H1 (cell line): Measurements from ENCODE around the gene ZDHHC16. TPM values are rescaled to one million over a fixed set of nuclear protein-coding genes. Genes with fewer than 3 reads are reported as not detected.

Source experiments
- CTCF ChIA-PET: fragments of 300-600 bp; sonication (Branson Sonifier 250); formaldehyde crosslinking; loops from one replicate; lab custom pipeline; 2021; ENCODE audit not compliant: partially characterized antibody; lab: Charles Lee
- POLR2A ChIA-PET: fragments of 300-600 bp; sonication (Branson Sonifier 250); formaldehyde crosslinking; loops from one replicate; lab custom pipeline; 2021; ENCODE audit warnings: inconsistent platforms; ENCODE audit not compliant: partially characterized antibody; lab: Charles Lee
- DNase-seq, 2 experiments: peaks; one replicate each; pipeline versions ENCODE4 v3.0.0 to v3.0.0-alpha.2; 2010 to 2022; ENCODE audit warnings: low spot score in 2 of 2, low read depth in 1 of 2, mixed read lengths in 1 of 2
- FAIRE-seq: peaks from 2 replicates; lab custom pipeline; 2011; peaks lifted over from hg19 to GRCh38; lab: Jason Lieb, UNC
- H2AFZ ChIP-seq: 2 replicates; pipeline ENCODE4 v1.8.1; 2012; ENCODE audit warnings: low read length, inconsistent platforms
- H2AK5ac ChIP-seq: 2 replicates; pipeline ENCODE4 v1.6.1; 2013; ENCODE audit warnings: low read depth, low read length
- H2BK120ac ChIP-seq: replicated peaks from 2 replicates; pipeline ENCODE3; 2013; ENCODE audit warnings: low read depth, low read length, inconsistent platforms
- H2BK12ac ChIP-seq: 2 replicates; pipeline ENCODE4 v1.6.1; 2013; ENCODE audit warnings: low read depth, low read length
- H2BK15ac ChIP-seq: 2 replicates; pipeline ENCODE4 v1.6.1; 2013; ENCODE audit warnings: low read length
- H2BK20ac ChIP-seq: 2 replicates; pipeline ENCODE4 v1.6.1; 2013; ENCODE audit warnings: low read length
- H2BK5ac ChIP-seq: 2 replicates; pipeline ENCODE4 v1.6.1; 2013; ENCODE audit warnings: low read depth, low read length
- H3K14ac ChIP-seq: 2 replicates; pipeline ENCODE4 v1.6.1; 2013; ENCODE audit warnings: inconsistent platforms; ENCODE audit not compliant: insufficient read length
- H3K18ac ChIP-seq: 2 replicates; pipeline ENCODE4 v1.6.1; 2013; ENCODE audit warnings: low read length; ENCODE audit errors: extremely low read depth
- H3K23ac ChIP-seq: 2 replicates; pipeline ENCODE4 v1.6.1; 2013; ENCODE audit warnings: inconsistent platforms; ENCODE audit not compliant: insufficient read length
- H3K23me2 ChIP-seq: 2 replicates; pipeline ENCODE4 v1.6.1; 2013; ENCODE audit warnings: low read depth, low read length
- H3K27ac ChIP-seq: 2 replicates; pipeline ENCODE4 v1.6.1; 2011; ENCODE audit warnings: low read depth, low read length, inconsistent platforms
- H3K27me3 ChIP-seq, 4 experiments: replicated peaks in 1 of 4; 1 replicate in 1 of 4; 2 replicates in 3 of 4; pipeline versions ENCODE4 v1.6.1 to v1.8.1; 2011 to 2013; ENCODE audit warnings: low read length in 3 of 4, mild to moderate bottlenecking in 3 of 4, inconsistent platforms in 2 of 4, mixed read lengths in 2 of 4, moderate library complexity in 1 of 4; ENCODE audit not compliant: control insufficient read depth in 3 of 4, insufficient read depth in 3 of 4; ENCODE audit errors: extremely low read depth in 1 of 4
- H3K36me3 ChIP-seq, 4 experiments: 2 replicates each; pipeline versions ENCODE4 v1.6.1 to v1.8.1; 2011 to 2013; ENCODE audit warnings: mild to moderate bottlenecking in 4 of 4, low read length in 3 of 4, moderate library complexity in 2 of 4, control low read depth in 1 of 4, inconsistent platforms in 1 of 4; ENCODE audit not compliant: insufficient read depth in 4 of 4, control insufficient read depth in 2 of 4
- H3K4ac ChIP-seq: replicated peaks from 2 replicates; pipeline ENCODE3; 2013; ENCODE audit warnings: low read length, low read depth, mixed read lengths, inconsistent platforms; ENCODE audit not compliant: insufficient read length
- H3K4me1 ChIP-seq, 4 experiments: replicated peaks in 1 of 4; 1 replicate in 1 of 4; 2 replicates in 3 of 4; pipeline versions ENCODE4 v1.6.1 to v1.8.1; 2011 to 2013; ENCODE audit warnings: low read length in 3 of 4, inconsistent platforms in 2 of 4, mixed read lengths in 1 of 4; ENCODE audit not compliant: insufficient read depth in 4 of 4, control insufficient read depth in 3 of 4
- H3K4me2 ChIP-seq, 2 experiments: 2 replicates each; pipeline versions ENCODE4 v1.6.1 to v1.8.1; 2011 to 2013; ENCODE audit warnings: low read depth in 2 of 2, low read length in 2 of 2, control low read depth in 1 of 2, inconsistent platforms in 1 of 2, mild to moderate bottlenecking in 1 of 2; ENCODE audit not compliant: insufficient read depth in 1 of 2
- H3K4me3 ChIP-seq, 4 experiments: fragments of 200-600, 300-600 bp in 1 of 4; sonication (generic), shearing (Covaris generic), sonication (Bioruptor Twin) in 1 of 4; 2 replicates each; pipeline versions ENCODE4 v1.5.1 to v1.8.1; 2011 to 2016; ENCODE audit warnings: low read length in 4 of 4, low read depth in 3 of 4, control low read depth in 2 of 4, inconsistent platforms in 2 of 4, mild to moderate bottlenecking in 2 of 4, mixed read lengths in 1 of 4, moderate library complexity in 1 of 4; ENCODE audit not compliant: insufficient read depth in 2 of 4; ENCODE audit errors: extremely low read depth in 1 of 4
- H3K56ac ChIP-seq: replicated peaks from 2 replicates; pipeline ENCODE3; 2013; ENCODE audit warnings: low read depth, mild to moderate bottlenecking, mixed read lengths, low read length, inconsistent platforms; ENCODE audit not compliant: insufficient read length
- H3K79me1 ChIP-seq: 2 replicates; pipeline ENCODE4 v1.6.1; 2013; ENCODE audit warnings: low read depth, low read length, control low read depth
- H3K79me2 ChIP-seq, 2 experiments: 2 replicates each; pipeline versions ENCODE4 v1.6.1 to v1.8.1; 2012 to 2013; ENCODE audit warnings: low read length in 2 of 2, mild to moderate bottlenecking in 2 of 2, inconsistent platforms in 1 of 2; ENCODE audit not compliant: insufficient read depth in 2 of 2, control insufficient read depth in 1 of 2
- H3K9ac ChIP-seq, 4 experiments: replicated peaks in 1 of 4; 1 replicate in 1 of 4; 2 replicates in 3 of 4; pipeline versions ENCODE4 v1.6.1 to v1.8.1; 2011 to 2013; ENCODE audit warnings: low read depth in 3 of 4, low read length in 3 of 4, control low read depth in 2 of 4, mild to moderate bottlenecking in 2 of 4, moderate library complexity in 2 of 4, inconsistent platforms in 1 of 4; ENCODE audit errors: extremely low read depth in 1 of 4
- H3K9me3 ChIP-seq, 2 experiments: 2 replicates each; pipeline versions ENCODE4 v1.6.1 to v1.8.1; 2012 to 2013; ENCODE audit warnings: mild to moderate bottlenecking in 2 of 2, moderate library complexity in 2 of 2, control low read depth in 1 of 2, inconsistent platforms in 1 of 2, low read depth in 1 of 2, low read length in 1 of 2, mixed read lengths in 1 of 2; ENCODE audit not compliant: insufficient read depth in 2 of 2
- H4K20me1 ChIP-seq, 2 experiments: replicated peaks in 1 of 2; 2 replicates each; pipeline versions ENCODE3 to v1.8.1; 2011 to 2013; ENCODE audit warnings: inconsistent platforms in 2 of 2, low read length in 2 of 2, mild to moderate bottlenecking in 1 of 2; ENCODE audit not compliant: insufficient read depth in 2 of 2, control insufficient read depth in 1 of 2
- H4K5ac ChIP-seq: 2 replicates; pipeline ENCODE4 v1.6.1; 2013; ENCODE audit warnings: low read length, low read depth, mixed read lengths, inconsistent platforms; ENCODE audit not compliant: insufficient read length
- H4K8ac ChIP-seq: 2 replicates; pipeline ENCODE4 v1.8.0; 2013; ENCODE audit warnings: mild to moderate bottlenecking, moderate library complexity, low read length, inconsistent platforms; ENCODE audit not compliant: insufficient read depth; ENCODE audit errors: extremely low read depth
- H4K91ac ChIP-seq: replicated peaks from 2 replicates; pipeline ENCODE3; 2013; ENCODE audit warnings: low read length, mixed read lengths, inconsistent platforms; ENCODE audit not compliant: insufficient read length
- BRCA1 ChIP-seq: IDR thresholded peaks from 2 replicates; pipeline ENCODE4 v1.6.1; 2012; ENCODE audit warnings: low read depth, low read length, improper control_type of control experiment
- CTBP2 ChIP-seq: IDR thresholded peaks from 2 replicates; pipeline ENCODE4 v1.7.0; 2011; ENCODE audit warnings: borderline replicate concordance, mild to moderate bottlenecking, moderate library complexity, mixed read lengths, low read length; ENCODE audit not compliant: insufficient read depth, insufficient read length
- EP300 ChIP-seq, 2 experiments: IDR thresholded peaks; 1 replicate in 1 of 2; 2 replicates in 1 of 2; pipeline ENCODE4 v1.6.1; 2011 to 2012; ENCODE audit warnings: low read depth in 2 of 2, low read length in 2 of 2, mild to moderate bottlenecking in 2 of 2, borderline replicate concordance in 1 of 2, inconsistent platforms in 1 of 2, moderate library complexity in 1 of 2
- KDM1A ChIP-seq: fragments of 200-600, 300-600 bp; sonication (generic); IDR thresholded peaks from 2 replicates; pipeline ENCODE4 v1.7.1; 2016; ENCODE audit warnings: mild to moderate bottlenecking, low read length, borderline replicate concordance
- KDM5A ChIP-seq: fragments of 200-600 bp; IDR thresholded peaks from 2 replicates; pipeline ENCODE4 v1.7.1; 2012; ENCODE audit warnings: mild to moderate bottlenecking, low read length, inconsistent platforms, mixed read lengths
- NRF1 ChIP-seq: IDR thresholded peaks from 2 replicates; pipeline ENCODE4 v1.6.1; 2011; ENCODE audit warnings: mild to moderate bottlenecking, low read depth, low read length, improper control_type of control experiment
- SP1 ChIP-seq: IDR thresholded peaks from 2 replicates; pipeline ENCODE4 v1.6.1; 2011; ENCODE audit warnings: low read depth, low read length
- TCF12 ChIP-seq: IDR thresholded peaks from 2 replicates; pipeline ENCODE4 v1.6.1; 2011; ENCODE audit warnings: low read depth, mild to moderate bottlenecking, low read length
- TEAD4 ChIP-seq: IDR thresholded peaks from 2 replicates; pipeline ENCODE4 v1.6.1; 2012; ENCODE audit warnings: low read depth, low read length, inconsistent platforms, mixed read lengths
- WGBS, 2 experiments: shearing (Covaris generic) in 1 of 2; methylation state at CpG; one replicate each; pipeline versions ENCODE4 v1.1.6 to v1.1.7; 2013 to 2015; ENCODE audit warnings: low lambda C conversion rate in 2 of 2, mixed read lengths in 2 of 2, inconsistent platforms in 1 of 2, low coverage in 1 of 2, missing lambda C conversion rate in 1 of 2; ENCODE audit not compliant: insufficient replicate concordance in 2 of 2, insufficient coverage in 1 of 2, insufficient read length in 1 of 2; ENCODE audit errors: extremely low coverage in 1 of 2, missing lambda C conversion rate in 1 of 2; 5-methylcytosine and 5-hydroxymethylcytosine counted together
- polyA plus RNA-seq, 7 experiments: library from polyadenylated mRNA; depleted of rRNA in 3 of 7; stranded (reverse) in 5 of 7; unstranded in 2 of 7; fragments of >200 nt in 5 of 7; fragments of 200-250 nt in 2 of 7; gene quantifications; 1 replicate in 5 of 7; 2 replicates in 1 of 7; 4 replicates in 1 of 7; pipeline versions ENCODE4 v1.2.1 to v1.2.3, GENCODE V29; 2011 to 2013; ENCODE audit warnings: missing spikeins in 2 of 7, mixed read lengths in 2 of 7
- total RNA-seq: library from RNA; stranded (reverse); fragmentation: NEBNext Ultra II Directional; extraction: Animal tissue kit (Norgen Biotek cat#: 25700); gene quantifications from 2 replicates; pipeline ENCODE4 v1.2.1, GENCODE V29; 2021

Gene ZDHHC16
- total and polyA plus RNA-seq, 2 of the 8 experiments (the other 6 are each of a cell fraction or from before 2014, with no cell fraction given), result 45.9 to 108 TPM

- H2BK120ac ChIP-seq, result no peak overlapping the region
- H4K20me1 ChIP-seq, result peaks cover 6 to 18% of the 10 kb centered on the region in 2 experiments
- ChIA-PET POLR2A (interaction anchor here (1.3 kb wide), 1 partner anchor 10 kb away, joined by 3 read pairs; no protein-coding TSS in a partner anchor), CTCF (interaction anchor here (0.6 to 1.6 kb wide), 6 partner anchors 10 to 67 kb away, joined by 3 to 6 read pairs (median 4); partner anchors contain the start of gene ANKRD2)
- H3K56ac ChIP-seq, result no peak overlapping the region
- no peak overlapping the region for H4K91ac ChIP-seq
- no peak overlapping the region for H2BK12ac ChIP-seq
- DNase-seq (no peak), FAIRE-seq (no peak)
- peaks cover 2% of the 10 kb centered on the region for H3K23me2 ChIP-seq
- no peak overlapping the region for H3K18ac ChIP-seq
- H2BK5ac ChIP-seq, result no peak overlapping the region
- H3K4me3 ChIP-seq, result no peak overlapping the region
- H3K9me3 ChIP-seq, result no peaks in the 10 kb centered on the region
- H3K14ac ChIP-seq, result no peak overlapping the region
- H3K4ac ChIP-seq, result no peak overlapping the region
- peaks cover 5 to 59% of the 10 kb centered on the region in 2 experiments for H3K79me2 ChIP-seq
- 84% methylated on average over 1 of the region's 1 CpG; no CpG with 5 or more reads in 1 of the 2 experiments for WGBS, 2 experiments
- H3K27ac ChIP-seq, result no peak overlapping the region
- no peak overlapping the region for H4K5ac ChIP-seq
- H3K4me1 ChIP-seq, result peaks cover 0 to 10% (median 4%) of the 10 kb centered on the region in 4 experiments; a peak in 5 of 7 replicates
- no peak overlapping the region for H3K23ac ChIP-seq
- no peak overlapping the region for H4K8ac ChIP-seq
- H2AFZ ChIP-seq, result no peak overlapping the region
- no peak overlapping the region for H2BK20ac ChIP-seq
- peaks cover 0 to 9% (median 9%) of the 10 kb centered on the region in 4 experiments; a peak in 5 of 7 replicates for H3K27me3 ChIP-seq
- no peak overlapping the region for H3K4me2 ChIP-seq
- no peak overlapping the region for H2BK15ac ChIP-seq
- H3K79me1 ChIP-seq, result peaks cover 19% of the 10 kb centered on the region
- no peaks in the 10 kb centered on the region for H3K36me3 ChIP-seq
- H3K9ac ChIP-seq, result no peak overlapping the region
- no peak overlapping the region for H2AK5ac ChIP-seq
- TF ChIP-seq EP300 (IDR thresholded peaks at IDR 0.05; ENCODE audit: borderline replicate concordance in 1 of 2, low read depth in 2 of 2, low read length in 2 of 2), result no peak
- TF ChIP-seq KDM5A, result no peak
- no peak for TF ChIP-seq NRF1
- no peak for TF ChIP-seq CTBP2
- TF ChIP-seq BRCA1, result no peak
- no peak for TF ChIP-seq TCF12
- no peak for TF ChIP-seq KDM1A
- TF ChIP-seq SP1, result no peak
- TF ChIP-seq TEAD4, result no peak
Measured at GRCh38 chr10:97505152-97505551, 59.2 kb downstream of the ZDHHC16 start.
